ENCODE measurements around the gene TNNC2. TPM values are rescaled to one million over a fixed set of nuclear protein-coding genes. Genes with fewer than 3 reads are reported as not detected.

Gene TNNC2
- total RNA-seq, 1 donor from 2014 or later, result not detected

DNA sequence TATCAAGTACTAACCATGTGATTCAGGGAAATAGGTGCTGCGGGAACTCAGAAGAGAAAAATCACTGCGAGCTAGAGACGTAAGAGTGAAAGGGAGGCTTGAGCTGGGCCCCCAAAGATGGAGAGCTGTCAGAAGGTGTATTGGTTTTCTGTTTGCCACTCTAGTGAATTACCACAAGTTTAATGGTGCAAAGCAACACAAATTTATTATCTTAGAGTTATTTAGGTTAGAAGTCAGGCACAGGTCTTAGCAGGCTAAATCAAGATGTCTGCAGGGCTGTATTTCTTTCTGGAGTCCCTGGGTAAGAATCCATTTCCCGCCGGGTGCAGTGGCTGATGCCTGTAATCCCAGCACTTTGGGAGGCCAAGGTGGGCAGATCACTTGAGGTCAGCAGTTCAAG is 32.8 kb upstream of the TNNC2 start:
- Histone ChIP-seq H3K4me1 (peaks cover 26% of the 10 kb centered on the region), H3K9me3 (no peaks in the 10 kb centered on the region), H3K27me3 (ENCODE audit: low read depth) (no peaks in the 10 kb centered on the region), H3K4me3 (no peak overlapping the region), H3K36me3 (peaks cover 1% of the 10 kb centered on the region), H3K27ac (no peak overlapping the region)
- TF ChIP-seq, protein P1, sequence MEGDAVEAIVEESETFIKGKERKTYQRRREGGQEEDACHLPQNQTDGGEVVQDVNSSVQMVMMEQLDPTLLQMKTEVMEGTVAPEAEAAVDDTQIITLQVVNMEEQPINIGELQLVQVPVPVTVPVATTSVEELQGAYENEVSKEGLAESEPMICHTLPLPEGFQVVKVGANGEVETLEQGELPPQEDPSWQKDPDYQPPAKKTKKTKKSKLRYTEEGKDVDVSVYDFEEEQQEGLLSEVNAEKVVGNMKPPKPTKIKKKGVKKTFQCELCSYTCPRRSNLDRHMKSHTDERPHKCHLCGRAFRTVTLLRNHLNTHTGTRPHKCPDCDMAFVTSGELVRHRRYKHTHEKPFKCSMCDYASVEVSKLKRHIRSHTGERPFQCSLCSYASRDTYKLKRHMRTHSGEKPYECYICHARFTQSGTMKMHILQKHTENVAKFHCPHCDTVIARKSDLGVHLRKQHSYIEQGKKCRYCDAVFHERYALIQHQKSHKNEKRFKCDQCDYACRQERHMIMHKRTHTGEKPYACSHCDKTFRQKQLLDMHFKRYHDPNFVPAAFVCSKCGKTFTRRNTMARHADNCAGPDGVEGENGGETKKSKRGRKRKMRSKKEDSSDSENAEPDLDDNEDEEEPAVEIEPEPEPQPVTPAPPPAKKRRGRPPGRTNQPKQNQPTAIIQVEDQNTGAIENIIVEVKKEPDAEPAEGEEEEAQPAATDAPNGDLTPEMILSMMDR (IDR thresholded peaks at IDR 0.05), result no peak
- intact Hi-C loops (cut with DNase I), result no loop called here
- DNase-seq, result no peak
- no peak for ATAC-seq

DNA sequence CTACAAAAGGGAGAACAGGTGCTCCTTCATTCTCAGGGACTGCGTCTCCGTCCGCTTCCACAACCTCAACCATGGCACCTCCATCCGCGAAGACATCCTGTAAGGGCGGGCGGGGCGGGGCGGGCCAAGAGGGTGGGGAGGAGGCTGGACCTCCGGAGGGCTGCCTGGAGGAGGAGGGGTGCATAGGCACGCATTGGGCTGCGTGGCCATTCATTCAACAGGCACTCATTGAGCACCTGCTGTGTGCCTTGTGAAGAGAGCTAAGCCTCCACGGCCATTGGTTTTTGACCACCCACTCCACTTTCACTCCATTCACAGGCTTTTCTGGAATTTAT is 30.7 kb upstream of the TNNC2 start:
- H3K4me1 ChIP-seq, result peaks cover 26% of the 10 kb centered on the region
- no peaks in the 10 kb centered on the region for H3K9me3 ChIP-seq
- ATAC-seq (peak; percentile 27 to 29), DNase-seq (no peak)
- no peaks in the 10 kb centered on the region for H3K27me3 ChIP-seq (ENCODE audit: low read depth)
- peaks cover 11% of the 10 kb centered on the region for H3K36me3 ChIP-seq
- intact Hi-C loops (cut with DNase I), result no loop called here
- TF ChIP-seq, protein P1 (IDR thresholded peaks at IDR 0.05), result no peak
- peak overlapping the region; percentile 86 for H3K4me3 ChIP-seq
- H3K27ac ChIP-seq, result peak overlapping the region; percentile 85

DNA sequence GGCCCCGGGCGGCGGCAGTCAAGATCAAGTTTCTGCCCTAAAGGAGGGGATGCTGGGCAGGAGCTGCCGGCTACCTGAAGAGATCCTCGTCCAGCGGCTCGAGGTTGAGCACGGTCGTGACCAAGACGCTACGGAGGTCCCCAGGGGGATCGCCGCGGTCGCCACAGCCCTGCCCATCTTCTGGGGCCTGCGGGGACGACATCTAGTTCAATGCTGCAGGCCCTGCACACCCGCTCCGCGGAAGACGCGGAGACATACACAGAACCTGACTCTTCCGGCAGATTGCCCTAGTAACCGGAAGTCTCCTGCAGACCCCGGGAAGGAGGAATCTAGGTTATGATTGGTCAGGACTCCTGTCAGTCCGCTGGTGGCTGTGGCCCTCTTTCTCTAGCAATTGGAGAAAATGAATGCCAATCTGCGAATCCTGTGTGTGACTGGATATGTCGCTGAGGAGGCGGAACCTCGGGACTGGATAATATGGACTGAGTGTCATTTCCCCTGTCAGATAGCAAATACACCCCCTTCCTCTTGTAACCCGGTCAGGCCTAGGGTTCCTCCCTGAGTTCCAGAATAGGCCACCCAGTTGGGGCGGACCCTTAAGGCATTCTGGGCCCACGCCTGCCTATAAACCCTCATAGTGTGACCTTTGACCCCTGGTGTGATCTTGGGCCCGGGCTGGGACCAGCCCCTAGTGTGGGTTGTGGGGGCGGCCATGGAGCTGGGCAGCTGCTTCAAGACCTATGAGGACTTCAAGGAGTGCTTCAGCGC is 30.2 kb upstream of the TNNC2 start, which contains the start of the genes ACOT8 and ZSWIM3:
Gene ACOT8 (minus strand): TSS at position 279 of the 768 bp plus-strand sequence. CDS start 77 bp downstream, at position 202.
Gene ZSWIM3 (plus strand): TSS at position 501 of the 768 bp plus-strand sequence. CDS start 212 bp downstream, at position 713.
- no peaks in the 10 kb centered on the region for H3K27me3 ChIP-seq (ENCODE audit: low read depth)
- H3K4me1 ChIP-seq, result peaks cover 26% of the 10 kb centered on the region
- intact Hi-C loops (cut with DNase I), result no loop called here
- H3K27ac ChIP-seq, result peak within 1 kb of the TSS; percentile 85
- DNase-seq (peak; percentile 92), ATAC-seq (peak; percentile 99)
- peaks cover 16% of the 10 kb centered on the region for H3K36me3 ChIP-seq
- H3K9me3 ChIP-seq, result no peaks in the 10 kb centered on the region
- TF ChIP-seq, protein P1 (IDR thresholded peaks at IDR 0.05), result no peak
- peak within 1 kb of the TSS; percentile 86 for H3K4me3 ChIP-seq

DNA sequence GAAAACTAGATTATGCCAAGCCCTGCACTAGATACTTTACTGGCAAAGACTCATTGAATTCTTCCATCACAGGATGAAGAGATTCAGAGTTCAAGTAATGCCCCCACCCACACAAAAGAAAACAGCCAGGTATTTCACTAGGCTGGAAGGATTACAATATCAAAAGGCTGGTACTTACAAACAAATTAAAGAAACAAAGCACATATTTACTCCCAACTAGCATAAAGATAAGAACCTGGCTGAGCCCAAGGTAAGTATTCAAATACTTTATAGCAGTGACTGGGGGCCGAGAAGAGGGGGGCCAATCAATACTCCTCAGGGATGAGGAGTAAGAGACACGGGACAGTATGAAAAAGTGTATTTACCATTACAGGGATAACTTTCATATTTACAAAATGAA is 26.4 kb upstream of the TNNC2 start:
- H3K4me1 ChIP-seq, result peaks cover 25% of the 10 kb centered on the region
- H3K36me3 ChIP-seq, result peaks cover 33% of the 10 kb centered on the region
- no peak overlapping the region for H3K27ac ChIP-seq
- no peak for ATAC-seq
- no peaks in the 10 kb centered on the region for H3K27me3 ChIP-seq (ENCODE audit: low read depth)
- H3K9me3 ChIP-seq, result no peaks in the 10 kb centered on the region
- H3K4me3 ChIP-seq, result no peak overlapping the region
- DNase-seq, result no peak
- intact Hi-C loops (cut with DNase I), result no loop called here
- TF ChIP-seq, protein P1 (IDR thresholded peaks at IDR 0.05), result no peak

DNA sequence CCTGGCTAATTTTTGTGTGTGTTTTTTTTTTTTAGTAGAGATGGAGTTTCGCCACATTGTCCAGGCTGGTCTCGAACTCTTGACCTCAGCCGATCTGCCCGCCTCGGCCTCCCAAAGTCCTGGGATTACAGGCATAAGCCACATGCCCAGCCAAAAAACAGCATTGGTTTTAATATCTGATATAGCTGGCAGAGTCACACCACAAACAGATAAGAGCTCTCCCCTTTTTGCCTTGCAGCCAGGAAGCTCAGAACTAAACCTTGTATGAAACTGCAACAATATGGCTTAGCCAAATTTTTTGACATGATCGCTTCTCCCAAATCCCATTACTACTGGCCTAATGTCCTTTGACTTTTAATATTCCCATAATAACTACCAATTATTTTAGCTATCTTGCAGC is 25.2 kb upstream of the TNNC2 start:
- Histone ChIP-seq H3K4me1 (peaks cover 18% of the 10 kb centered on the region), H3K4me3 (no peak overlapping the region), H3K27ac (no peak overlapping the region), H3K36me3 (peaks cover 45% of the 10 kb centered on the region), H3K9me3 (no peaks in the 10 kb centered on the region), H3K27me3 (ENCODE audit: low read depth) (no peaks in the 10 kb centered on the region)
- ATAC-seq (no peak), DNase-seq (no peak)
- intact Hi-C loops (cut with DNase I), result no loop called here
- TF ChIP-seq, protein P1 (IDR thresholded peaks at IDR 0.05), result no peak

Measured in lower lobe of right lung (tissue), 2 donors.